DOHH2 (cell line): ENCODE data around the gene LBH.

Experiments
- H3F3A ChIP-seq: fragments of 200-600 bp; sonication (generic), shearing (Covaris generic); 2 replicates; pipeline ENCODE4 v1.6.0; 2016; ENCODE audit warnings: antibody characterized with exemption, mild to moderate bottlenecking; ENCODE audit not compliant: control insufficient read depth, insufficient read depth
- H3K27ac ChIP-seq: fragments of 200-600 bp; sonication (generic); 2 replicates; pipeline ENCODE4 v1.5.1; 2014; ENCODE audit warnings: low read depth, mild to moderate bottlenecking, low read length, moderate library complexity
- H3K27me3 ChIP-seq: fragments of 200-600 bp; sonication (generic); 2 replicates; pipeline ENCODE4 v1.6.1; 2014; ENCODE audit warnings: mild to moderate bottlenecking, low read length, mixed read lengths; ENCODE audit not compliant: control insufficient read depth
- H3K36me3 ChIP-seq: fragments of 200-600 bp; sonication (generic); 2 replicates; pipeline ENCODE4 v1.6.1; 2014; ENCODE audit warnings: mild to moderate bottlenecking, low read length, moderate library complexity, mixed read lengths; ENCODE audit not compliant: control insufficient read depth
- H3K4me1 ChIP-seq: fragments of 200-600 bp; sonication (generic); 2 replicates; pipeline ENCODE4 v1.6.1; 2014; ENCODE audit warnings: mild to moderate bottlenecking, low read length, mixed read lengths; ENCODE audit not compliant: control insufficient read depth
- H3K4me2 ChIP-seq: fragments of 200-600 bp; sonication (generic); 2 replicates; pipeline ENCODE4 v1.6.0; 2014; ENCODE audit warnings: mild to moderate bottlenecking, low read length, moderate library complexity
- H3K4me3 ChIP-seq: fragments of 200-600 bp; sonication (generic); 2 replicates; pipeline ENCODE4 v1.5.1; 2014; ENCODE audit warnings: mild to moderate bottlenecking, low read length, mixed read lengths
- H3K79me2 ChIP-seq: fragments of 200-600 bp; sonication (generic); 2 replicates; pipeline ENCODE4 v1.6.1; 2014; ENCODE audit warnings: mild to moderate bottlenecking, low read length, mixed read lengths; ENCODE audit not compliant: control insufficient read depth
- H3K9me2 ChIP-seq: fragments of 200-600 bp; sonication (generic); replicated peaks from 2 replicates; pipeline ENCODE4 v1.6.1; 2014; ENCODE audit warnings: mild to moderate bottlenecking, low read length, mixed read lengths; ENCODE audit not compliant: control insufficient read depth
- H3K9me3 ChIP-seq: fragments of 200-600 bp; sonication (generic); 2 replicates; pipeline ENCODE4 v1.6.1; 2014; ENCODE audit warnings: antibody characterized with exemption, low read length, mixed read lengths; ENCODE audit not compliant: control insufficient read depth, insufficient read depth
- H4K20me1 ChIP-seq: fragments of 200-600 bp; sonication (generic); 2 replicates; pipeline ENCODE4 v1.6.0; 2014; ENCODE audit warnings: low read depth, mild to moderate bottlenecking, antibody characterized with exemption, low read length, moderate library complexity; ENCODE audit not compliant: control insufficient read depth, insufficient read depth
- EZH2phosphoT487 ChIP-seq: fragments of 200-600 bp; sonication (generic); IDR thresholded peaks from 2 replicates; pipeline ENCODE4 v1.6.1; 2017; ENCODE audit warnings: borderline replicate concordance, mild to moderate bottlenecking, antibody characterized with exemption, low read length, moderate library complexity, mixed read lengths
- TF ChIP-seq, protein P1 (sequence below): fragments of 200-600 bp; sonication (generic); IDR thresholded peaks from one replicate; pipeline ENCODE4 v1.5.1; 2014; ENCODE audit warnings: antibody characterized with exemption, mild to moderate bottlenecking, low read depth, low read length; ENCODE audit not compliant: poor library complexity, severe bottlenecking

Gene LBH

DNA sequence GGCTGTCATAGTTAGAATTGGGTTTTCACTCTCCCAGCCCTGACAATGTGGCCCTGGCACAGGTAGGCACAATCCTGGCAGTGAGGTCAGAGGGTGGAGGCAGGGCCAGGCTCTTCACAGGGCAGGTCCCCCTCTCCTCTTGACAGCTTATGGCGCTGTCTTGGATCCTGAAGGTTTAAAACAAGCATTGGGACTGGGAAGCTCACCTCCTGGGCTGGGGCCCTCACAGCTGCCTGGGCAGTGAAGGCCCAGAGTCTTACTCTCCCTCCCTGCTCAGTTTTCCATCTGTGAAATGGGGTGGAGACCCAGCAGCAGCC lies 23.3 kb downstream of the LBH start:
- H3K9me2 ChIP-seq = no peaks in the 10 kb centered on the region
- no peaks in the 10 kb centered on the region for H3K79me2 ChIP-seq
- H3K36me3 ChIP-seq = no peaks in the 10 kb centered on the region
- no peaks in the 10 kb centered on the region for H3F3A ChIP-seq
- no peaks in the 10 kb centered on the region for H3K4me1 ChIP-seq
- no peak overlapping the region for H3K4me3 ChIP-seq
- H3K9me3 ChIP-seq = no peaks in the 10 kb centered on the region
- no peaks in the 10 kb centered on the region for H3K27me3 ChIP-seq
- no peak overlapping the region for H3K4me2 ChIP-seq
- H4K20me1 ChIP-seq = no peaks in the 10 kb centered on the region
- H3K27ac ChIP-seq = no peak overlapping the region
- TF ChIP-seq, protein P1, sequence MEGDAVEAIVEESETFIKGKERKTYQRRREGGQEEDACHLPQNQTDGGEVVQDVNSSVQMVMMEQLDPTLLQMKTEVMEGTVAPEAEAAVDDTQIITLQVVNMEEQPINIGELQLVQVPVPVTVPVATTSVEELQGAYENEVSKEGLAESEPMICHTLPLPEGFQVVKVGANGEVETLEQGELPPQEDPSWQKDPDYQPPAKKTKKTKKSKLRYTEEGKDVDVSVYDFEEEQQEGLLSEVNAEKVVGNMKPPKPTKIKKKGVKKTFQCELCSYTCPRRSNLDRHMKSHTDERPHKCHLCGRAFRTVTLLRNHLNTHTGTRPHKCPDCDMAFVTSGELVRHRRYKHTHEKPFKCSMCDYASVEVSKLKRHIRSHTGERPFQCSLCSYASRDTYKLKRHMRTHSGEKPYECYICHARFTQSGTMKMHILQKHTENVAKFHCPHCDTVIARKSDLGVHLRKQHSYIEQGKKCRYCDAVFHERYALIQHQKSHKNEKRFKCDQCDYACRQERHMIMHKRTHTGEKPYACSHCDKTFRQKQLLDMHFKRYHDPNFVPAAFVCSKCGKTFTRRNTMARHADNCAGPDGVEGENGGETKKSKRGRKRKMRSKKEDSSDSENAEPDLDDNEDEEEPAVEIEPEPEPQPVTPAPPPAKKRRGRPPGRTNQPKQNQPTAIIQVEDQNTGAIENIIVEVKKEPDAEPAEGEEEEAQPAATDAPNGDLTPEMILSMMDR = no peak
- TF ChIP-seq EZH2phosphoT487 = no peak

- no peaks in the 10 kb centered on the region for H3K9me2 ChIP-seq
- no peaks in the 10 kb centered on the region for H3K36me3 ChIP-seq
- no peaks in the 10 kb centered on the region for H3K4me1 ChIP-seq
- TF ChIP-seq, protein P1 = no peak
- no peak for TF ChIP-seq EZH2phosphoT487
- H3F3A ChIP-seq = no peaks in the 10 kb centered on the region
- H3K4me2 ChIP-seq = no peak overlapping the region
- no peaks in the 10 kb centered on the region for H4K20me1 ChIP-seq
- no peaks in the 10 kb centered on the region for H3K9me3 ChIP-seq
- no peak overlapping the region for H3K4me3 ChIP-seq
- no peaks in the 10 kb centered on the region for H3K79me2 ChIP-seq
- H3K27me3 ChIP-seq = no peaks in the 10 kb centered on the region
- no peak overlapping the region for H3K27ac ChIP-seq
Measured at GRCh38 chr2:30255026-30255425, 23.7 kb downstream of the LBH start.

- Histone ChIP-seq H4K20me1 (no peaks in the 10 kb centered on the region), H3K9me3 (no peaks in the 10 kb centered on the region), H3K4me1 (no peaks in the 10 kb centered on the region), H3K27me3 (no peaks in the 10 kb centered on the region), H3K27ac (no peak overlapping the region), H3K36me3 (no peaks in the 10 kb centered on the region), H3K9me2 (no peaks in the 10 kb centered on the region), H3K4me2 (no peak overlapping the region), H3F3A (no peaks in the 10 kb centered on the region), H3K79me2 (no peaks in the 10 kb centered on the region), H3K4me3 (no peak overlapping the region)
- no peak for TF ChIP-seq EZH2phosphoT487
- TF ChIP-seq, protein P1 = no peak
Measured at GRCh38 chr2:30255466-30256408, 24.4 kb downstream of the LBH start.
